Tibial artery (tissue), 4 donors: ENCODE data around the gene UGGT2.
A peak's percentile ranks its signal among the peaks of the same experiment; 100 is the strongest.

Source experiments
- DNase-seq, 2 donors: peaks; one replicate each; pipeline ENCODE4 v3.0.0-alpha.2; 2019
- H3K27ac ChIP-seq, 2 donors: fragments of 200-600 bp; sonication (generic) in 1 of 2; 1 replicate in 1 of 2; 2 replicates in 1 of 2; pipeline ENCODE4 v1.5.1; 2018 to 2019; ENCODE audit warnings: mild to moderate bottlenecking in 1 of 2
- H3K27me3 ChIP-seq, 2 donors: fragments of 200-600 bp; sonication (generic) in 1 of 2; one replicate each; pipeline versions ENCODE4 v1.5.1 to v1.6.0; 2016 to 2019
- H3K36me3 ChIP-seq, 3 donors: fragments of 200-600 bp; sonication (generic) in 2 of 3; one replicate each; pipeline ENCODE4 v1.5.1; 2016 to 2019; ENCODE audit warnings: mild to moderate bottlenecking in 2 of 3
- H3K4me1 ChIP-seq, 4 donors: fragments of 200-600 bp; sonication (generic) in 2 of 4; 1 replicate in 3 of 4; 2 replicates in 1 of 4; pipeline ENCODE4 v1.5.1; 2016 to 2019
- H3K4me3 ChIP-seq, 2 donors: fragments of 200-600 bp; sonication (generic) in 1 of 2; 1 replicate in 1 of 2; 2 replicates in 1 of 2; pipeline ENCODE4 v1.5.1; 2018 to 2019; ENCODE audit warnings: mild to moderate bottlenecking in 2 of 2
- H3K9me3 ChIP-seq, 3 donors: fragments of 200-600 bp; sonication (generic) in 1 of 3; one replicate each; pipeline ENCODE4 v1.5.1; 2016 to 2019
- intact Hi-C: fragments of 100-400 bp; cut with DNase I; formaldehyde crosslinking; loops from one replicate; pipeline ENCODE4 v1.15.0; 2023; ENCODE audit warnings: low total_unique reads
- TF ChIP-seq, protein P1 (sequence below), 2 experiments: fragments of 200-600 bp in 1 of 2; fragments of 450-650 bp in 1 of 2; IDR thresholded peaks; one replicate each; pipeline ENCODE4 v1.5.1; 2017 to 2019; ENCODE audit warnings: antibody characterized with exemption in 2 of 2, mild to moderate bottlenecking in 1 of 2, moderate library complexity in 1 of 2

Gene UGGT2

DNA sequence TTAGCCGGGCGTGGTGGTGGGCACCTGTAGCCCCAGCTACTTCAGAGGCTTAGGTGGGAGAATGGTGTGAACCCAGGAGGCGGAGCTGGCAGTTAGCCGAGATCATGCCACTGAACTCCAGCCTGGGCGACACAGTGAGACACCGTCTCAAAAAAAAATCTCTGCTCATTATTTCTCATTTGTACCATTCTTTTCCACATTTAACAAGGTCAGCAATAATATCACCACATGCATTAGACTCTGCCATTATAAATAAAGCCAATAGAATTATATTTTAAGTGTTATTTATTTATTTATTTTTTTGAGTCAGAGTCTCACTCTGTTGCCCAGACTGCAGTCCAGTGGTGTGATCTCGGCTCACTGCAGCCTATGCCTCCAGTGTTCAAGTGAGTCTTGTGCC, 24.2 kb downstream of the UGGT2 start:
- intact Hi-C loops, result no loop called here
- H3K36me3 ChIP-seq, result peaks cover 0 to 11% (median 7%) of the 10 kb centered on the region in 3 donors
- TF ChIP-seq, protein P1, sequence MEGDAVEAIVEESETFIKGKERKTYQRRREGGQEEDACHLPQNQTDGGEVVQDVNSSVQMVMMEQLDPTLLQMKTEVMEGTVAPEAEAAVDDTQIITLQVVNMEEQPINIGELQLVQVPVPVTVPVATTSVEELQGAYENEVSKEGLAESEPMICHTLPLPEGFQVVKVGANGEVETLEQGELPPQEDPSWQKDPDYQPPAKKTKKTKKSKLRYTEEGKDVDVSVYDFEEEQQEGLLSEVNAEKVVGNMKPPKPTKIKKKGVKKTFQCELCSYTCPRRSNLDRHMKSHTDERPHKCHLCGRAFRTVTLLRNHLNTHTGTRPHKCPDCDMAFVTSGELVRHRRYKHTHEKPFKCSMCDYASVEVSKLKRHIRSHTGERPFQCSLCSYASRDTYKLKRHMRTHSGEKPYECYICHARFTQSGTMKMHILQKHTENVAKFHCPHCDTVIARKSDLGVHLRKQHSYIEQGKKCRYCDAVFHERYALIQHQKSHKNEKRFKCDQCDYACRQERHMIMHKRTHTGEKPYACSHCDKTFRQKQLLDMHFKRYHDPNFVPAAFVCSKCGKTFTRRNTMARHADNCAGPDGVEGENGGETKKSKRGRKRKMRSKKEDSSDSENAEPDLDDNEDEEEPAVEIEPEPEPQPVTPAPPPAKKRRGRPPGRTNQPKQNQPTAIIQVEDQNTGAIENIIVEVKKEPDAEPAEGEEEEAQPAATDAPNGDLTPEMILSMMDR (IDR thresholded peaks at IDR 0.05), result no peak
- no peaks in the 10 kb centered on the region for H3K9me3 ChIP-seq
- peaks cover 0 to 21% (median 6%) of the 10 kb centered on the region in 4 donors for H3K4me1 ChIP-seq
- no peak overlapping the region for H3K27ac ChIP-seq
- DNase-seq, result no peak
- no peak overlapping the region for H3K4me3 ChIP-seq
- H3K27me3 ChIP-seq, result no peaks in the 10 kb centered on the region

DNA sequence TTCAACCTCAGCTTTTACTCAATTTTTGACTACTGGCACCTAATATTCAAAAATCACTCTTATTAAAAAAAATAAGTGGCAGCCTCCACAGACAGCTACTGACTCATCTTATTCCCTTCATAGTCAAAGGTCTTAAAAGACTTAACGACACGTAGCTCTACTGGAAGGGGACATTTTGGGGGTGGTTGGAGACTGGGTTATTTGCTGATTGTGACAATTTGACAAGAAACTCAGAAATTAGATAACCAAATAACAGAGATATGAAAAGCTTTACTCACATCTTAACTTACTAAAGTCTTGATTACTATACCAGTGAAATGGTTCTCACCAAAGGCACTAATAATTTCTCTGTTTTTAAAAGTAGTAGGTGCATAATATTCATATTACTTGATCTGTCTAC, 25.7 kb downstream of the UGGT2 start:
- peaks cover 0 to 11% (median 7%) of the 10 kb centered on the region in 3 donors for H3K36me3 ChIP-seq
- TF ChIP-seq, protein P1 (IDR thresholded peaks at IDR 0.05), result no peak
- intact Hi-C loops, result no loop called here

DNA sequence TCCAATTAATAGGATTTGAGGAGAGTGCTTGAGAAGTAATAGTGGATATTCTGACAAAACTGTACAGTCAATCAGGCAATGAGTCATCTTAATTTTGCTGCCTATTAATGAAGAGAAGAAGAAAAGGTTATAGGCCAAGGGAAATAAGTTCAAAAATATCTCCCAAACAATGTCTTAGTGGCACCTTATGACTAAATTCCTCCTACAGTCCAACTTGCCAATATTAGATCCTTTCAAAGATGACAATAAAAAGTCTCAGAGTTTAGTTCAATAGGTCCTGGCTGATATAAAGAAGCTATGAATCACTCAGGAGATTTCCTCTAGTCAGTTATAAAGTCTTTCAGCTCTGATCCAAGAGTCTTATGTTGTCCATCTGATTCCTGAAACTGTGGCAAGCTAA, 27.9 kb downstream of the UGGT2 start:
- peaks cover 0 to 21% (median 6%) of the 10 kb centered on the region in 4 donors for H3K4me1 ChIP-seq
- no peaks in the 10 kb centered on the region for H3K27me3 ChIP-seq
- no peak for DNase-seq
- intact Hi-C loops, result no loop called here
- peaks cover 0 to 12% (median 11%) of the 10 kb centered on the region in 3 donors for H3K36me3 ChIP-seq
- peak overlapping the region; percentile 53 to 62 for H3K27ac ChIP-seq
- no peaks in the 10 kb centered on the region for H3K9me3 ChIP-seq
- TF ChIP-seq, protein P1 (IDR thresholded peaks at IDR 0.05), result no peak
- no peak overlapping the region for H3K4me3 ChIP-seq

More for the DNA sequence above, 25.7 kb downstream of the UGGT2 start:
- no peak for DNase-seq
- Histone ChIP-seq H3K4me1 (peaks cover 0 to 21% (median 6%) of the 10 kb centered on the region in 4 donors), H3K4me3 (no peak overlapping the region), H3K9me3 (no peaks in the 10 kb centered on the region), H3K27me3 (no peaks in the 10 kb centered on the region), H3K27ac (no peak overlapping the region)

DNA sequence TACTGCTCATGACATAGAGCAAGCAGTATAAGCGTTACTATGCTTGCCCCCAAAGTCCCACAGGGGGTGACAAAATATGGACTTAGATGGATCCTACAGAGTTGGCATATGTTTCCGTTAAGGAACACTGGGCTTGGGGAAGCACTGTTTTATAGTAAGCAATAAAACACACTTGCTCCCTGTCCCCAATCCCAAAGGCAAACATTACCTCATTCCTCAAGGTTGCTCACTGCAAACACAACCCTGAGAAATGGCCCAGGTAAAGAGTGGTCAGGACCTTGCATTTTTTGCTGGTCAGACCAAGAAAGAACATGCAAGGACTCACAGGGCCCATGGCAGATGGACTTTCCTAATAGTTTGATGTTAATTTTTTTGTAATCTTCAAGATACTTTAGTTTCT, 32.3 kb downstream of the UGGT2 start:
- H3K9me3 ChIP-seq, result peaks cover 0 to 11% (median 0%) of the 10 kb centered on the region in 3 donors
- peaks cover 14 to 23% (median 16%) of the 10 kb centered on the region in 3 donors for H3K36me3 ChIP-seq
- no peak for DNase-seq
- H3K4me3 ChIP-seq, result no peak overlapping the region
- TF ChIP-seq, protein P1 (IDR thresholded peaks at IDR 0.05), result no peak
- intact Hi-C loops, result no loop called here
- H3K4me1 ChIP-seq, result peaks cover 0 to 18% (median 6%) of the 10 kb centered on the region in 4 donors
- H3K27me3 ChIP-seq, result no peaks in the 10 kb centered on the region
- no peak overlapping the region for H3K27ac ChIP-seq

DNA sequence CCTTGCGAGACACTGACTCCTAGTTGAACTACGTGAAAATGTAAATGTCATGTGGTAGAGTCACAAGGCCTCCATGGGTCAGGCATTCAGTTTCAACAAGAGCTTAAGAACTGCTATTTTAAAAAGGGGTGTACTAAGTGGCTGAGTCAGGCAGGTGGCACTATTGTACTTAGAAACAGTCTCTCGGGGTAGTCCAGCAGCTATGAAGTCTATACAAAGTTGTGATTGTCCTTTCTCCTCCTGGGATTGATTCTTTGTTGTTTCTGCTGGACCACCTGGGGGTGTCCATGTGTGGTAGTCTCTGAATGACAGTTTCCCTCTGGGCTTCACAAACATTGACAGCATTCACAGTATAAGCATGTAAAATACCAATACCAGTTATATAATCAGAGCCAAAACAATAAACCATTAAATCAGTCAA, 33.0 kb downstream of the UGGT2 start:
- intact Hi-C loops, result no loop called here
- TF ChIP-seq, protein P1 (IDR thresholded peaks at IDR 0.05), result peak; percentile 60 to 66
- Histone ChIP-seq H3K27ac (peak overlapping the region in 1 of 2 donors; percentile 23), H3K9me3 (peaks cover 0 to 13% (median 0%) of the 10 kb centered on the region in 3 donors), H3K4me1 (peaks cover 0 to 10% (median 3%) of the 10 kb centered on the region in 4 donors), H3K4me3 (no peak overlapping the region), H3K27me3 (no peaks in the 10 kb centered on the region), H3K36me3 (peaks cover 14 to 31% (median 21%) of the 10 kb centered on the region in 3 donors)
- DNase-seq, result no peak
